ENCODE data around the gene CCT7.

Gene CCT7

GRCh38 chr2:73268366-73268829 is 34.3 kb downstream of the CCT7 start:
- TF ChIP-seq CTCF (conservative IDR thresholded peaks at IDR 0.05; ENCODE audit: low read depth, low read length): no peak
- DNase-seq (ENCODE audit: low read depth): no peak
- peak overlapping the region; percentile 19 for H3K4me3 ChIP-seq (ENCODE audit: low read length)

- DNase-seq (ENCODE audit: low read depth): no peak
These were observed 35.0 kb downstream of the CCT7 start for GRCh38 chr2:73268830-73269685.

GRCh38 chr2:73269686-73270465 is 35.8 kb downstream of the CCT7 start:
- H3K4me3 ChIP-seq (ENCODE audit: low read length): no peak overlapping the region
- no peak for TF ChIP-seq CTCF (conservative IDR thresholded peaks at IDR 0.05; ENCODE audit: low read depth, low read length)
- DNase-seq (ENCODE audit: low read depth): no peak

More at GRCh38 chr2:73268830-73269685, 35.0 kb downstream of the CCT7 start:
- TF ChIP-seq CTCF (conservative IDR thresholded peaks at IDR 0.05; ENCODE audit: low read depth, low read length): peak; percentile 7
- H3K4me3 ChIP-seq (ENCODE audit: low read length): peak overlapping the region; percentile 19

DNA sequence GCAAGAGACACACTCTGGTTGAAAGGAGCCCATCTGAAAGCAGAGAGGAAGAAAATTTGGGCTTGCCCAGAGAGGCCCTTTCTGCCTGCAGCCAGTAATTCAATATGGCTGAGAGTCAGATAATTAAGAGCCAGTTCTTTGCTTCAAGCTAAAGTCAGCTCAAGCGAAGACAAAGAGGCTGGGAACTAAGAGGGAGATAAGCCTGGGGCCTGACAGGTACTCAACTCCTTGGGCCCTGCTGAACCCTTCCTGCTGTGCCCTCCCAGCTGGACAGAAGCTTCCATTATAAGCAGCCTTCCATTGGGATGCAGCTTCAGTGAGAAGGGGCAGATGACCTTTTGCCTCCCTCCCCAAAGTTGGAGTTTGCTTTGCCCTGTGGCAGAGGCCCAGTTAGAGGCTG is 38.2 kb downstream of the CCT7 start:
- DNase-seq (ENCODE audit: low read depth): no peak
- no peak for TF ChIP-seq CTCF (conservative IDR thresholded peaks at IDR 0.05; ENCODE audit: low read depth, low read length)
- no peak overlapping the region for H3K4me3 ChIP-seq (ENCODE audit: low read length)

DNA sequence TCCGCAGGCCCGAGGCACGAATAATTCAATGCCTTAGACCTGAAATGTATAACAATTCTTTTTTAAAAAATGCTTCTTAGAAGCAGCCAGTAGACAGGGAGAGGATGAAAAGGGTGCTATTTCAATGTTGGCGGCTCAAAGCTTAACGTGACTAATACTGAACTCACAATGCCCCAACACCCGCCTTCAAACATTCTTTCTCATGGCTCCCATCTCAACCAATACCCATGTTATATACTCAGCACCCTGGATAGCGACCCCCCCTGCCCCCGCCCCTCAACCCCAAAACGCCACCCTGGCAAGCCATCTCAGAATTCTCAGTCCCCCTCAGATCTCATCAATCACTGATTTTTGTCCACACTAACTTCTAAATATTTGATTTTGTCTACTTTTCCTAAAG is 45.7 kb downstream of the CCT7 start:
- TF ChIP-seq CTCF (conservative IDR thresholded peaks at IDR 0.05; ENCODE audit: low read depth, low read length): no peak
- no peak for DNase-seq (ENCODE audit: low read depth)
- no peak overlapping the region for H3K4me3 ChIP-seq (ENCODE audit: low read length)

DNA sequence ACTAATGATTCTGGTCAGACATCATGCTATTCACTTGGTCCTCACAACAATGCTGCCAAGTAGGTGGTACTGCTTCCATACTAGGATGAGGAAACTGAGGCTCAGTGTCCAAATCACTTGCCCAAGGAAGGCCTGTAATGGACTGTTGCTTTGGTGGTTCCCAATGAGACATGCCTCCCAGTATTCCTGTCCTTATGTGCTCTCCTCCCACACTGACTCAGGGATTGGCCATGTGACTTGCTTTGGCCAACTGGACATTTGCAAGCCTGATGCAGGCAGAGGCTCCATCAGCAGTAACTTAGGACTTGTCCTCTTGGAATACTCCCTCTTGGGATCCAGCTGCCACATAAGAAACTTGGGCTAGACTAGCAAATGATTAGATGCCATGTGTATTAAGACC is 47.1 kb downstream of the CCT7 start:
- no peak for DNase-seq (ENCODE audit: low read depth)

More for the DNA sequence above, 47.1 kb downstream of the CCT7 start:
- no peak overlapping the region for H3K4me3 ChIP-seq (ENCODE audit: low read length)
- no peak for TF ChIP-seq CTCF (conservative IDR thresholded peaks at IDR 0.05; ENCODE audit: low read depth, low read length)
